ENCODE data around the gene KRTAP10-2.
"Not testable (repeated sequence)": the region's sequence is repeated elsewhere in the genome, so short reads cannot be mapped to it uniquely, and the experiment has no call there.

Gene KRTAP10-2

GRCh38 chr21:44551340-44551961 lies at the start of gene KRTAP10-2:
TSS of gene KRTAP10-2 (minus strand) at chr21:44551505. CDS start at chr21:44551458, 47 bp downstream.
- no peak for DNase-seq

- not testable (repeated sequence) for DNase-seq
Measured at GRCh38 chr21:44601091-44601490, 49.8 kb upstream of the KRTAP10-2 start.

GRCh38 chr21:44600118-44600978 lies 49.0 kb upstream of the KRTAP10-2 start, which contains the start of gene KRTAP10-7:
TSS of gene KRTAP10-7 (plus strand) at chr21:44600597. CDS start at chr21:44600622, 25 bp downstream.
- DNase-seq, result not testable (repeated sequence)

- no peak for DNase-seq
Measured at GRCh38 chr21:44599264-44600029, 48.1 kb upstream of the KRTAP10-2 start.

GRCh38 chr21:44598061-44598460 lies 46.8 kb upstream of the KRTAP10-2 start:
- no peak for DNase-seq

GRCh38 chr21:44596068-44596725 lies 44.9 kb upstream of the KRTAP10-2 start:
- DNase-seq, result no peak

- no peak for DNase-seq
Measured at GRCh38 chr21:44595524-44595923, 44.2 kb upstream of the KRTAP10-2 start.

GRCh38 chr21:44594406-44594916 lies 43.2 kb upstream of the KRTAP10-2 start:
- DNase-seq, result no peak

GRCh38 chr21:44593598-44594405 lies 42.5 kb upstream of the KRTAP10-2 start:
- peak; percentile 71 for DNase-seq

GRCh38 chr21:44592446-44593311 lies 41.4 kb upstream of the KRTAP10-2 start, which contains the start of gene KRTAP10-6:
TSS of gene KRTAP10-6 (minus strand) at chr21:44592505. CDS start at chr21:44592484, 21 bp downstream.
- no peak for DNase-seq

- DNase-seq, result not testable (repeated sequence)
Measured at GRCh38 chr21:44591801-44592130, 40.5 kb upstream of the KRTAP10-2 start.

GRCh38 chr21:44590897-44591800 lies 39.8 kb upstream of the KRTAP10-2 start:
- not testable (repeated sequence) for DNase-seq

GRCh38 chr21:44590311-44590721 lies 39.0 kb upstream of the KRTAP10-2 start:
- DNase-seq, result no peak

GRCh38 chr21:44589586-44590305 lies 38.4 kb upstream of the KRTAP10-2 start:
- no peak for DNase-seq

- DNase-seq, result no peak
Measured at GRCh38 chr21:44589094-44589493, 37.8 kb upstream of the KRTAP10-2 start.

GRCh38 chr21:44585892-44586291 lies 34.6 kb upstream of the KRTAP10-2 start:
- no peak for DNase-seq

- no peak for DNase-seq
Measured at GRCh38 chr21:44583800-44584147, 32.5 kb upstream of the KRTAP10-2 start.

- DNase-seq, result no peak
Measured at GRCh38 chr21:44583089-44583799, 31.9 kb upstream of the KRTAP10-2 start.
